NCI-H2171 treated with DMSO at 0.1 percent for 48 hours (cell line): ENCODE measurements around the gene BBS9.

Experiments
- DNase-seq: peaks from one replicate; lab custom pipeline; 2025; lab: John Stamatoyannopoulos, UW

The BBS9 gene

DNA sequence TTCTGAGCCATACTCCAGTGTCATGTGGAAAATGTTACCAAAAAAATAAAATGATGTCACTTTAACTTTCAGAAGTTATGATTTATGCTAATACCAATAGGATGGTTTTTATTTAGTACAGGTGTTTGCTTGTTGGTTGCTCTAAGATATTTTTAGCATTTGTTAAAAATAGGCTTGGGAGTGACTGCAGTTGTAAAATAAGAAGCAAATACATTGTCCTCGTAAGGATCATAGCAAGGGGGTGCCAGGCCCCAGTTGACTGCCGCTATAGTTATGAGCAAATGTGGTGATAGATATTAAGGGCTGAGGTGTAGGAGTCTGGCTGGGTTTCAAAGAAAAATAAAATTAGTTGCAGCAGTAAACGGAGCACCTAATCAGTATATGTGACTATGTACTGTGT lies 421.6 kb downstream of the BBS9 start:
- no peak for DNase-seq

DNA sequence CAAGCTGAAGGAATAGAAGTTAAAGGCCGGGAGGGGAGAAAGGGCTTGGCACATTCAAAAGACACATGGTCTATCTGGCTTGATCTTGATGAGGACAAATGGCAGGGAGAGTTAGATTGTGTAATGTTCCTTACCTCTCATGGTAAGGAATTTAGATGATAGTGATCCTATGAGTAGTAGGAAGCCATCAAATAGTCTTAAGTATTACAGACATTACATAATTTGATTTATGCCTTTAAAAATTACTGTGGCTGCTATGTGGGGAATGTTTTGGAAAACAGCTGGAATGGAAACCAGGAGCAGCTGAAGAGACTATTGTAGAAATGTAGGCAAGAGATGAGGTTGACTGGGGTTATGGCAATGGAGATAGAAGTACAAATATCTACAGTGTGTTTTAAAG lies 424.7 kb downstream of the BBS9 start:
- DNase-seq: no peak

DNA sequence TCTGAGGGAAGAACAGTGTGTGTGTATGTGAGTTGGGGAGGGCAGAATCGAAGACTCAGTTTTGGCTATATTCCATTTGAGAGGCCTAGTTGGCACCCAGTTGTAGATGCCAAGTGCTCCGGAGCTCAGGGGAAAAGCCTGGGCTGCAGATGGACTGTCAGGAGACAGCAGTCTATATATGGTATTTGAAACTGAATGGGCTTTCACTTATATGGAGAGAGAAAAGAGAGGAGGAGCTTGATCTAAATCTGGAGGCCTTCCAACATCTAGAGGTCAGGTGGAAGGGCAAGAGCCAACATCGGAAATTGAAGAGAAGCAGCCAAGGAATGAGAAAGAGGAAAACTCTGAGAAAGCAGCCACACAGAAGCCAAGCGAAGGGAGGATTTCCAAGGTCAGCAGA lies 425.2 kb downstream of the BBS9 start:
- peak; percentile 5 for DNase-seq

DNA sequence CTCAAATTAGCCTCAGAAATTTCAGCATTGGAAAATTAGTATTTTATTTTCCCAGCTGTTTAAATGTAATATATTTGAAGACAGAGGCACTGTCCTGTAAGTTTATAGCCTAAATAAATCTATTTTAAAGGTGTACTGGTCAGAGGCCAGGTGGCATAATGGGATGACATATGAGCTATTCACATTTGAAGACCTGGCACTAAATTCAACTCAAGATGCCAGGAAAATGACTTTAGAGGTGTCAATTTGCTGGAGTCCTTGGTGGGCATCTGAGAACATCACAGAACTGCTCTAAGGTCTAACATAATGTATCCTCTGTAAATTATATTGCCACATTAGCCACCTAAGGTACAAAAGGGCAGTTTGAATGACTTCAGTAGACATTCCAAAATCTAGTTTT lies 427.1 kb downstream of the BBS9 start:
- DNase-seq: no peak

DNA sequence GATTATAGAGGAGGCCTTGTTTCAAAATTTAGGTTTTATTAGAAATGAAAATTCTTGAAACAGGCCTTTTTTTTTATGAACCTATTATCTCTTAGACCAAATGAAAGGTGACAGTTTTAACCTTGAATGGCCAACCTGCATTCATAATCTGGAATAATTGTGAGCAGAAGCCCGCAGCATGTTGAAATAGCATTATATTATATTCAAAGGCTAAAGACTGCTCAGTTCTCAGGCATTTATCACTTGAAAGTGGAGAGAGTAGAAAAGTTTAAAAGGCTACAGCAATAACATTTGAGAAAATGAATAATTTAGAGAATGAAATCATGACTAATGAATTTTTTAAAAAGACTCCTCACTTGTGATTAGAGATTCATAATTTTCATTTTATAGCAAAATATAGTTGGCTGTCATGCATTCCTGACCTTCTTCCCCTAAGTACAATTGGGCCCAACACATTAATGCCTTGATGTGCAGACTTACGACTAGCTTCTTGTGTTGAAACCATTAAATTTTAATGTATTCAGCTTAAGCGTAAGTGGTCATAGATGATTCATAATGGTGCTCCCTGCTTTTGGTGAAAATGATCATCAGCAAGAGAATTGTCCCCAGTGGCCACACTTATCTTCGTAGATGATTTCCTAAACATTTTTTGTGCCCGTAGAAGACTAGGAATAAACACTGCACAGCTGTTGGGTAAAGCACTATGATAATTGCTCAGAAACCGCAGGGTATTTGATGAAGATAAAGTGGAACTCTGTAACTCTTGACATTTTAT lies 429.4 kb downstream of the BBS9 start:
- DNase-seq: peak; percentile 47

DNA sequence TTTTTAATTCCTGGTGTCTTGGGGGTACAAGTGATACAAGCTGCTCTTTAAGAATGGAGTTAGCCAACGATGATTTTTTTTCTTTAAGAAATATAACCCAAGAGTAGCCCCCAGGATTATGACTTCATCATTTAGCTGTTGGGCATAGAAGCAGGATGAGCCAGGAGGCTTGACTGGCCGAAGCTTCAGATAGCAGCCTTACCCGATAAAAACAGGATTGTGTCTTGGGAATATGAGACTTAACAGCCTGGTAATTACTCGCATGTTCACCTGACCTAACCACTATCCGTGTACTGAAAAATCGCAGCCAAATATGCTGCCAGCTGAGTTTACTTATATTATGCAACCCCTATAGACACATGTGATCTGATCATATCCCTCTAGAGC lies 430.0 kb downstream of the BBS9 start:
- DNase-seq: peak; percentile 57

DNA sequence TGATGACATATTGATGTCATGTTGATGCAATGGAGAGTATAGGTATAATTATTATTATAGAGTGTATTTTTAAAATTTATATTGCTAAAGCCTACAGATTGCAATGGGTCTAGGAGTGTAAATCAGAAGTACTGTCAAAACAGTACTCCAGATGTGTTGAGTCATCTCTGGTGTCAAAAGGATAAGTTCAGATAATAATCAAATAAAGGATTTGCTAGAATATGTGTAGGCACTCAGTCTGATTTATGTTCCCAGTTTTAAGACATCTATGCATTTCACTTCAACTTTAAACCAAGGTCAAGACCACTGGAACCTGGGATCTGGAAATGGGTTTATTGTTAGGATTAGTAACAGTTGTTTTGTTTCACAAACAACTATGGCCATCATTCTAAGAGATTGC lies 433.6 kb downstream of the BBS9 start:
- DNase-seq: no peak

DNA sequence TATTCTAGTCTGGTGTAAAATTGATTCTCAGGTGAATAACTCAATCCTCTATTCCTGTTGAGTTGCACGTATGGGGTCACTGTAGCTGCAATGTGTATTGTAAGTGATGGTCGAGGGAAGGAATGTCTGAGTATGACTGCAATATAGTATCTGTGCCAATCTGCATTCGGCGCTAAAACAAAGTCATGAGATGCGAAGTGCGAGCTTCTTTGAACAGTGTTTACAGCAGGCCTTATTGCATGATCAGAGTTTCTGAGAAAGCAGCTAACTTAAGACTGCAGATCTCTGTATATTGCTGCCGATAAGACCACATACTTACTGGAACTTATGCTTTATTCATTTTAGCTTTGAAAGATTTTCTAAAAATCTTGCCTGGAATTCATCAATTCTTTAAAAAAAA lies 434.3 kb downstream of the BBS9 start:
- DNase-seq: no peak

DNA sequence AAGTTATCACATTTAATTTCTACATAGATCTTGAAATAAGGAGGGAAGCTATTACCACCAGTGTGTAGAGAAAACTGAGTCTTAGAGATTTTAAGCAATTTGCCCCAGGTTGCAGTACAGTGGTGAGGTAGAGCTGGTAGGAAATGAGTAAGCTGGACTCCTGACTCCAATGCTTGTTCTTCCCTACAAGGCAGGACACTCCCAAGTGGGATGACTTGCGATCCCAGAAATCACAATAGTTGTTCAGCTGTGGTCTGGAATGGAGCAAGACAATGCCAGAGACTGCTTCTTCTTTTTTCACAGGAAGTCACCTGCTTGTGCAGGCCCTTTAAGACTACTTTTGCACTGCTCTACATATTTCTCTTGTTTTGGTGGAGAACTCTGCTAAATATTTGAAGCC lies 448.8 kb downstream of the BBS9 start:
- DNase-seq: no peak

DNA sequence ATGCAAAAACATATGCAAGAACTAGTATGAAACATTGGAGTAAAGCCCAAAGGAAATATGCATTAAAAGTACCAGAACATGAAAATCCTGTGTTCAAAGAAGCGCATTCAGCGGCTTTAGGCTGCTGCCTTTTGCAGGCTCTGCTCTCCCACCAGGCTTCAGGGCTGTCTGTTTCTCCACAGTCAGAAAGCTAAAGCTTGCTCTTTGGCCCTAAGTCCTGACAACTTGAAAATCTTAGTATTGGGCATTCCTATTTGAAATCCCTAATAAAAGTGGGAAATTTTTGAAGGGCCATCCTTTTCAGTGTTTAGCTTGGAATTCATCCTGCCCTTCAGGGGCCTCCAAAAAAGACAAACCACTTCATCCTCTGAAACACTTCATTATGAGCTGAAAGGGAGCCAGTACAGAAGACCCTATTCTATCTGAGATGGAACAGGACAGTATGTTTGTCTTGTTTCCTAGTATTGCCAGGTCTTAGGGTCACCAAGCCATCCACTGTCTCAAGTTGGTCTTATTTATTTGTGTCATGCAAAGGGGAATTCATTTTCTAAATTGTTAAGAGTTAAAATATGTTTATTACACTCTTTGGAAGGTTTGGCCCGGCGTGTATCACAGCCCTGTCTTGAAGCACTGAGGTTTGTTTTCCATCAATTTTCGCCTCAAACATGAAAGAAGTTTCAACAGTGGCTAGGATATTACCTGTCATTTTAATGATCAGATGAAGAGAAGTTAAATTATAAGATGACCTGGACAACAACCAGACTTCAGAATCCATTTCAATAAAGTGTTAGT lies 449.7 kb downstream of the BBS9 start:
- DNase-seq: no peak

DNA sequence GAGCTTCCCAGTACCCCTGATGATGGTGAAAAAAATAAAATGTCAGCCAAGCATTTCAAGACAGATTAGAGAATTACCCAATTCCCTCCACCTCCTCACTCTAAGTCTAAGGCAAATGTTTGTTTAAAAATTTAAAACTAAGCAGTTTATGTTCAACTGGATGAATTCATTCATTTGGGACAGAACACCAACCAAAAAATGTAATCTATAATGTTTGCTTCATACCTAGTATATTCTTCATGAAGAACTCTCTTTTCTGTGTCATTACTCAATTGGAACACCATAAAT lies 450.3 kb downstream of the BBS9 start:
- no peak for DNase-seq

DNA sequence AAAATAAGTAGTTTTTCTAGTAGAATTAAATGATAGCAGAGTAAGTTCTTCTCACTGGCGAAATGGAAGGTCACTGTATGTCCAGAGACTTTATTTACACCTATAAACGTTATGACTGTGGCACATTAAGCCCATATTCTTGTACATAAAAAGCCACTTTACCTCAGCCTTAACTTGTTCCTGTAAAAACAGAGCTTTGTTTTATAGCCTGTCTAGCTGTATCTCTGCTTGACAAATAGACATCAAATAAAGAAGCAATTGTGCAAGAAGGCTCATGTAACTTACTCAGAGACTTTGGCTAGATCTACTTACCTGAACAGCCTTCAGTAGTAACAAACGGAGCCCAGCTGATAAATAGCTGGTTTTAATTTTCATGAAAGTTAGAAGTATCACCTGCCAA lies 451.9 kb downstream of the BBS9 start:
- DNase-seq: no peak

DNA sequence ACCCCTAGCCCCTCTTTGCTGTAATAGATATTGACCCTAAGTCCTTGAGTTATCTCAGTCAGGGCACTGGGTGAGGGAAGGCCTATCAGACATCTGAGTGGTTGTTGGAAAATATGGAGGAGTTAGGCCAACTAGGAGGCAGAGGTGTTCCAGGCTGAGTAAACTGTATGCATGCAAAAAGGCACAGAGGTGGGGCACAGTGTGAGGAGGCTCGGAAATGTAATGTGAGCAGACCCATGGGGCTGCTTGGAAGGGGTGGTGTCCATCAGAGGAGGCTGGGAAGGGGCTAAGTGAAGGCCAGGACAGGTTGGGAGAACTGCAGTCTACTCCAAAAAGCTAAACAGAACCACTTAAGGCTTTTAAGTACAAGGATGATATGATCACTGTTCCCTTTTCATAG lies 452.7 kb downstream of the BBS9 start:
- no peak for DNase-seq

DNA sequence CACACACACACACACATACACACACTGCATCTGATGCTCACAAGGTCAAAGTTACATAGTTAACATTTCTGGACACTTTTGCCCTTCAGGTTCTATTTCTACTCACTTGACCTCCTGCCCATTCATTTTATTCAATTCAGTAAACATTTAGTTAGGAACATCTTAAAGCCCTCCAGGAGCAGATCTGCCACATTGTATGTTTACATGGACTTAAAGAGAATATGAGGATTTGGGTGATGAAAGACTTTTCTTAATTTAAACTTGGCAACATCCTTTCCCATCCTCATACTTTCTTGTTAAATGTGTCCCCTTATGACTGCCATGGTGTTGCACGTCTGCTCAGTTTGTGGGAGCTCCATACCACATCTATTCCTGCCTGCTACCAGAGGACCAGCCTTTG lies 453.2 kb downstream of the BBS9 start:
- DNase-seq: no peak

DNA sequence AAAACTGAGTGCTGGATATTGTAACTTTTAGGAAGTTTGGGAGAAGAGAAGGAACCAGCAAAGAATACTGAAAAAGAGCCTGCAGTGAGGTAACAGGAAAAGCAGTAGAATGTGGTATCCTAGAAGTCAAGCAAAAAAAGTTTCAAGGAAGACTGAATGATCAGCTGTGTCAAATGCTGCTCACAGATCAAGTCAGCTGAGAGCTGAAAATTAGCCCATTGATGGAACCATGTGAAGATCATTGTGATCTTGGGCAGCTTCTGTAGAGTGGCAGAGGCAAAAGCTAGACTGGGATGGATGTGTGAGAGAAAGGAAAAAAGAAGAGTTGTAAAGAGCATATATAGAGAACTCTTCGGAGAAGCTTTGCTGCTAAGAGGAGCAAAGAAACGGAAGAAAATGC lies 460.5 kb downstream of the BBS9 start:
- DNase-seq: no peak

DNA sequence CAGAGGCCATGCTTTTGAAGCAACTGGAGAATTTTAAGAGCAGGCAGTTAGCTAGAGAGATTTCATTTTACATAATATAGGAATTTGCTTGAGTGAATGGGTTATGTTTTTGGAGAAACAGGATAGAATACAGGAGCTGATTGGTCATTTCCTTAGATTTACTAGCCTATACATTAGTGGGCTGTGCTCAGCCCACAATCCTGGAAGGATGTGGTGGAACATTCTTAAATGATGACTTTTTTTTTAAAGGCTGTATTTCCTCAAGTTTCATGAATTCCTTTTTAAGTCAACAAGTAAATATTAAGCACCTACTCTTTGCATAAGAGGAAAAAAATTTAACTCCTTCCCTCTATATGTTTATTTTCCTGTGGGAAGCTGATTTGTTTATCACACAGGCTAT lies 461.6 kb downstream of the BBS9 start:
- no peak for DNase-seq

DNA sequence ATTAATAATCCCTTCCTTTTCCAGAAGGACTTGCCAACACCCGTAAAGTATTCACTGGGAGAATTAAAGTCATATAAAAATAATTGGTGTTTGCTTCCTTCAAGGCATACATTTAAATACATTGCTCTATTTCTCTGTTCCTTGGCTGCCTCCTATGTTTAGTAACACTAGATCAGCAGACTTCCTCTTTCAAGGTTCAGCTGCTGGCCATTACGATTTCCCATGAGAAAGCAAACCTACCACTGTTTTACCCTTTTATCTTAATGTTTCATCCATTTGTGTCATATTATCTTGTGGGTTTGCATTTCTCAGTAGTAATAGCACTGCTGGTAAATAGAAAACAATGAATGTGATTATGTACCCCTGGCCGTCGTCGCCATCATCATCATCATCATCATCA lies 462.1 kb downstream of the BBS9 start:
- no peak for DNase-seq

DNA sequence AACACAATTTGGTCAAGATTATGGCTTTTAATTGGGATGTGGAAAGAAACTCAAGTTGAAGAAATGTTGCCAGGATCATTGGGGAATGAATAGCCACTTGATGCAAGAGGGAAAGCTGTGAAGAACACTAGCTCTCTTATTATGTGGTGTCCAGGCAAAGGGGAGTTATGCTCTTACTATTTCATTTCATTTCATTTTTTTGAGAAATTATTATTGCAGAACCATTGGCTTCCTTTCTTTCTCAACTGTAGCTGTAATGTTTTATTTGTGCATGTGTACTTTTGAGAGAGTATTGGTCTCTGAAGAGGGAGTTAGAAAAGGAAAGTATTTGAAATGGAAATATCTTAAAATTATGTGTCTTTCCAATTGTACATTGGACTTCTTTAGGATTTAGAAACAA lies 463.4 kb downstream of the BBS9 start:
- DNase-seq: no peak

DNA sequence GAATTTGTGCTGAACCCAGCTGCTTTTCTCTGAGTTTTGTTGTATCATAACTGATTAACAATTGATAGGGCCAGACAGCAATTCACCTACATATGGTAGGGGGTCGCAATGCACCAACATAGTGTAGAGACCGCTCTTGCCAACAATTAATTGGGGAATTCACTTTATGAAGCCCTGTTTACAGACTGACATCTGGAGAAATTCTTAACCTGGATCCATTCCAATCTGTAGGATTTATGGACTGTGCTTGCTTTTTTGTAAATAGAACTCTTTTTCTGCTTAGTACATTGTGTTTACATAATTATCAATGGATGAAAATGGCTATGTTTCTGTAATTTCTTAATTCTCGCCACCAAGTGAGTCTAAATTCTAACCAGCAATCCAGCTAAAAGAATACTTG lies 464.2 kb downstream of the BBS9 start:
- DNase-seq: peak; percentile 58

DNA sequence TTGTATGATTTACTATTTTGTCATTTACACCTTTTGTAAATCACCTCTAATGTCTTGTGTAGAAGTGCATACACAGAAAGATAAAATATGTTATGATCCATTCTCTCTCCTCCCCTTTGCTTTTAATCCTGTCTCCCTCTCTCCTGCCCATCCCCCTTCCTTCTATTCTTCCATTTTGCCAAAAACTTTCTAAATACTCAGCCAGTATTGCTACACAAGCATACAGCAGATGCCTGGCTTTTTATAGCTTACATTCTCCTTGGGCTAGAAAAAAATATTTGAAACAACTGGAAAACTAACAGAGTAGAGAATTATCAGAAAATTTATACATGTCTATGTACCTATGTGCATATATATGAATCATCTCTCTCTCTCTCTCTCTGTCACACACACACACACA lies 467.3 kb downstream of the BBS9 start:
- no peak for DNase-seq

DNA sequence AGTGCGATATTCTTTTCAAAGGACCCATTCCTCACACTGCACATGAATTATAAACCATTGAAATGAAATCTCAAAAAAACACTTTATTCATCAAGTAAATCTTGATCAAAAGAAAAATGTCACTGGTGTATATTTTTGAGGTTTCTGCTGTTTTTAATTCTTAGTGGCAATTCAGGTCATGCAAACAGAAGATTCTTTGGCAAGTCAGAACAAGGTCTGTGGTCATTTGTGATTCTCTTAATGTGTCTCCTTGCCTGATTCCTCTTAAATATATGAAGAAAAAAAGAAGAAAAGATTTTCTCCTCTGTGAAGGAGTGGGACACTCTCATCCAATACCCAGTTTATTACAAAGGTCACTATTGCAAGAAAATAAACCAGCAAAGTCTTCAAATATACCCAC lies 467.8 kb downstream of the BBS9 start:
- DNase-seq: no peak

DNA sequence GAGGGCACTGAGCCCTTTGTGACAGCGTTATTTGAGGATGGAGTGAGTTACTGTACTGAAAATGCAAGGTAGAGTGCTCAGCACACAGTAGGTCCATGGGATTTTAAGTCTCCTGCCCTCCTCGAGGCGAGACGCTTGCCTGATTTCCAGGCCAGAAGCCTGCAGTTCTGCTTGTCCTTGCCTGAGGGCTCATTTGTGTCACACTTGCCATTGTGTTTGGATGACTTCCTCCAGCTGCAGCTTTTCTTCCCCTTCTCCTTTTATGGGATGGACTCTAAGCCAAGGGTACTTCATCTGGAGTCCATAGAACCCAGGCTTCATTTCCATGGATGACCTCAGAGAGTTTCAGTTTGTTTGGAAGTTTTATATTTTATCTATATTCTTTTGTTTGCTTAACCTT lies 471.7 kb downstream of the BBS9 start:
- DNase-seq: no peak

DNA sequence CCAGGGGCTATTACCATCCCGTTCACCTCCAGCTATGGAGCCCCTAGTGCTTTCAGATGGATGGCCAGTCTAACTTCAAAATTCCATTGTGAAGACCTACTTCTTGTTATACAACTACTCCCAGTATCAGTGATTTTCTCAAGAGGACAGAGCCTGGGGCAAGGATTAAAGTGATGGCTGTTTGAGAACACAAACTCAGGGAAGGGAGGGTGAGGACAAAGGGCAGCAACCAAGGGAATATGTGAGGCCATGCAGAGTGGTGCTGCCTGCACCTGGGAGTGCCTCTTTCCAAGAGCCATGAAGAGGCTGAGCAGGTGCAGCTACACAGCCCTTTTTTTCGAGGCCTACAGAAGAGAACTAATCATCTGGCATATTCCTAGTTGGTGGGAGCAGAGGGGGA lies 472.5 kb downstream of the BBS9 start:
- no peak for DNase-seq

DNA sequence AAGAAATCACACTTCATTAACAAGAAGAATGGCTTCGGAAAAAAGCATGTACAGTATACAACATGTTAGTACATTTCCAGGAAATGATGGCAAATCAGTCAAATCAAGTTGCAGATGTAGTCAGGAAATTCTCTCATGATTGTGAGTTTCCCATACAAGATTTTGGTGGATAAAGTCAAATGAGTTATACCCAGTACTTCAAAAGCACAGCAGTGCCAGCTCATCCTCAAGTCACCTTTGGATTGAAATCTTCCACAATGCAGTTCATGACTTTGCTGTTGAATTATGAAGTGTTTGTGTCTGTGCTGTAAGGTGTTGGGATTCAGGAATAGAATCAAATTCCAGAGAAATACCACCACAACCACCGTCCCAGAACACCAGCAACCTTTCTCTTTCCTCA lies 474.7 kb downstream of the BBS9 start:
- DNase-seq: no peak
